Neural crest cell (in vitro differentiated cells): ENCODE measurements around the gene CCND1. TPM values are rescaled to one million over a fixed set of nuclear protein-coding genes. Genes with fewer than 3 reads are reported as not detected.
A peak's percentile ranks its signal among the peaks of the same experiment; 100 is the strongest.

Experiments used
- DNase-seq: peaks from one replicate; pipeline ENCODE4 v3.0.0; 2021; ENCODE audit warnings: low read depth, mixed read lengths, low spot score
- H3K27ac Mint-ChIP-seq: one replicate; pipeline ENCODE4 v1.8.0; 2021; ENCODE audit warnings: mild to moderate bottlenecking, mixed read lengths; ENCODE audit not compliant: unreplicated experiment
- H3K27me3 Mint-ChIP-seq: 2 replicates; pipeline ENCODE4 v1.8.0; 2021; ENCODE audit warnings: low read depth, mild to moderate bottlenecking, mixed read lengths
- H3K36me3 Mint-ChIP-seq: 2 replicates; pipeline ENCODE4 v1.8.0; 2021; ENCODE audit warnings: low read depth, mild to moderate bottlenecking, mixed read lengths
- H3K4me1 Mint-ChIP-seq: 2 replicates; pipeline ENCODE4 v1.8.0; 2021; ENCODE audit warnings: mixed read lengths
- H3K4me3 Mint-ChIP-seq: one replicate; pipeline ENCODE4 v1.8.0; 2021; ENCODE audit warnings: mild to moderate bottlenecking, mixed read lengths
- H3K9me3 Mint-ChIP-seq: 2 replicates; pipeline ENCODE4 v1.8.0; 2021; ENCODE audit warnings: mixed read lengths
- total RNA-seq: library from RNA; stranded (reverse); gene quantifications from 2 replicates; pipeline ENCODE4 v1.2.1, GENCODE V29; 2021
- TF ChIP-seq, protein P1 (sequence below): fragments of 200-600 bp; sonication (generic); conservative IDR thresholded peaks from 2 replicates; pipeline ENCODE4 v1.5.0; 2021; ENCODE audit warnings: antibody characterized with exemption, mild to moderate bottlenecking

The CCND1 gene
- total RNA-seq, 1 donor from 2014 or later, result 350 TPM

DNA sequence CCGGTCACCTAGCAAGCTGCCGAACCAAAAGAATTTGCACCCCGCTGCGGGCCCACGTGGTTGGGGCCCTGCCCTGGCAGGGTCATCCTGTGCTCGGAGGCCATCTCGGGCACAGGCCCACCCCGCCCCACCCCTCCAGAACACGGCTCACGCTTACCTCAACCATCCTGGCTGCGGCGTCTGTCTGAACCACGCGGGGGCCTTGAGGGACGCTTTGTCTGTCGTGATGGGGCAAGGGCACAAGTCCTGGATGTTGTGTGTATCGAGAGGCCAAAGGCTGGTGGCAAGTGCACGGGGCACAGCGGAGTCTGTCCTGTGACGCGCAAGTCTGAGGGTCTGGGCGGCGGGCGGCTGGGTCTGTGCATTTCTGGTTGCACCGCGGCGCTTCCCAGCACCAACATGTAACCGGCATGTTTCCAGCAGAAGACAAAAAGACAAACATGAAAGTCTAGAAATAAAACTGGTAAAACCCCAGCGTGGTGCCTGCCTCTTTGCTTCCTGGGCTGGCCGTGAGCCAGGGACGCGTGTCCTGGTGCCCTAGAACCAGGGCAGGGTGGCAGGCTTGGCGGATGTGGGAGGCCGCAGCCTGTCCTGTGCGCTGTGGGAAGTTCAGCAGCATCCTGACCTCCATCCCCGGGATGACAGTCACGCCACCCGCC, 13.2 kb downstream of the CCND1 start:
- TF ChIP-seq, protein P1, sequence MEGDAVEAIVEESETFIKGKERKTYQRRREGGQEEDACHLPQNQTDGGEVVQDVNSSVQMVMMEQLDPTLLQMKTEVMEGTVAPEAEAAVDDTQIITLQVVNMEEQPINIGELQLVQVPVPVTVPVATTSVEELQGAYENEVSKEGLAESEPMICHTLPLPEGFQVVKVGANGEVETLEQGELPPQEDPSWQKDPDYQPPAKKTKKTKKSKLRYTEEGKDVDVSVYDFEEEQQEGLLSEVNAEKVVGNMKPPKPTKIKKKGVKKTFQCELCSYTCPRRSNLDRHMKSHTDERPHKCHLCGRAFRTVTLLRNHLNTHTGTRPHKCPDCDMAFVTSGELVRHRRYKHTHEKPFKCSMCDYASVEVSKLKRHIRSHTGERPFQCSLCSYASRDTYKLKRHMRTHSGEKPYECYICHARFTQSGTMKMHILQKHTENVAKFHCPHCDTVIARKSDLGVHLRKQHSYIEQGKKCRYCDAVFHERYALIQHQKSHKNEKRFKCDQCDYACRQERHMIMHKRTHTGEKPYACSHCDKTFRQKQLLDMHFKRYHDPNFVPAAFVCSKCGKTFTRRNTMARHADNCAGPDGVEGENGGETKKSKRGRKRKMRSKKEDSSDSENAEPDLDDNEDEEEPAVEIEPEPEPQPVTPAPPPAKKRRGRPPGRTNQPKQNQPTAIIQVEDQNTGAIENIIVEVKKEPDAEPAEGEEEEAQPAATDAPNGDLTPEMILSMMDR, result no peak
- DNase-seq, result no peak
- H3K9me3 Mint-ChIP-seq, result no peaks in the 10 kb centered on the region
- no peak overlapping the region for H3K27ac Mint-ChIP-seq
- H3K4me1 Mint-ChIP-seq, result peaks cover 44% of the 10 kb centered on the region
- H3K4me3 Mint-ChIP-seq, result no peak overlapping the region
- H3K27me3 Mint-ChIP-seq, result peaks cover 21% of the 10 kb centered on the region
- peaks cover 18% of the 10 kb centered on the region for H3K36me3 Mint-ChIP-seq

DNA sequence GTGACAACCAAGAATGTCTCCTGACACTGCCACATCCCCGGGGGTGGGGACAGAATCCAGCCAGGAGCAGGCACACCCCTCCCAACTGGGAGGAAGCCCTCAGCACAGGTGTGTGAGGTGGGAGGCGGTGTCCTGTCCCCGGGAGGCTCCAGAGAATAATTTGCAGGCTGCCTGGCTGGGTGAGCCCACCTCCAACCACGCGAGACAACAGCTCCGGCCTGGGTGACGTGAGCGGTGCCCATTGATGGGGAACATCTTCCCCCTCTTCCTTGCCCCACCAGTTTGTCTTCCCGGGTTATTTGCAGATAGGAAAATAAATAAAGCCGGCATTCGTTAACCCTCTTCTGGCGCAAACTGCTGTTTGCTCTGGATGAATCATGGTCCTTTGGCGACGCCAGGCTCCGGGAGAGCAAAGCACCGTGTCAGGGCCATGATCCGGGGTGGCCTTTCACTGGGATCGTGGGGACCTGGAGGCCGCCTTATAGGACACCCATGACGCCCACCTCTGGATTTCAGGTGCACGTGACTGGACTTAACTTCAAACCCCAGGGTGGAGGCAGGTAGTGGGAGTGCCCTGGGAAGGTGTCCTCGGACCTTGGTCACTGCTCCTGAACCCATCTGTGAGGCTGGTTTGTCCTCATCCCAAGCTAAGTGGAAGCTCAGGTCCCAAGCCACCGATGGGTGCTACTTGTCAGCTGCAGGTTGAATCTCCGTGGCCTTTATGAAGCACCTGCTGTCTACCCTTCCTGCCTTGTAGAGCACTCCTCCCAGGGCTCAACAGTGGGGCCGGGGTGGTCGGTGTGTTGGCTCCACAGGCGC, 13.9 kb downstream of the CCND1 start:
- Mint-ChIP-seq H3K4me1 (peaks cover 51% of the 10 kb centered on the region), H3K4me3 (peak overlapping the region; percentile 41), H3K9me3 (no peaks in the 10 kb centered on the region), H3K27me3 (peaks cover 18% of the 10 kb centered on the region), H3K36me3 (peaks cover 14% of the 10 kb centered on the region), H3K27ac (no peak overlapping the region)
- DNase-seq, result no peak
- TF ChIP-seq, protein P1, result no peak

DNA sequence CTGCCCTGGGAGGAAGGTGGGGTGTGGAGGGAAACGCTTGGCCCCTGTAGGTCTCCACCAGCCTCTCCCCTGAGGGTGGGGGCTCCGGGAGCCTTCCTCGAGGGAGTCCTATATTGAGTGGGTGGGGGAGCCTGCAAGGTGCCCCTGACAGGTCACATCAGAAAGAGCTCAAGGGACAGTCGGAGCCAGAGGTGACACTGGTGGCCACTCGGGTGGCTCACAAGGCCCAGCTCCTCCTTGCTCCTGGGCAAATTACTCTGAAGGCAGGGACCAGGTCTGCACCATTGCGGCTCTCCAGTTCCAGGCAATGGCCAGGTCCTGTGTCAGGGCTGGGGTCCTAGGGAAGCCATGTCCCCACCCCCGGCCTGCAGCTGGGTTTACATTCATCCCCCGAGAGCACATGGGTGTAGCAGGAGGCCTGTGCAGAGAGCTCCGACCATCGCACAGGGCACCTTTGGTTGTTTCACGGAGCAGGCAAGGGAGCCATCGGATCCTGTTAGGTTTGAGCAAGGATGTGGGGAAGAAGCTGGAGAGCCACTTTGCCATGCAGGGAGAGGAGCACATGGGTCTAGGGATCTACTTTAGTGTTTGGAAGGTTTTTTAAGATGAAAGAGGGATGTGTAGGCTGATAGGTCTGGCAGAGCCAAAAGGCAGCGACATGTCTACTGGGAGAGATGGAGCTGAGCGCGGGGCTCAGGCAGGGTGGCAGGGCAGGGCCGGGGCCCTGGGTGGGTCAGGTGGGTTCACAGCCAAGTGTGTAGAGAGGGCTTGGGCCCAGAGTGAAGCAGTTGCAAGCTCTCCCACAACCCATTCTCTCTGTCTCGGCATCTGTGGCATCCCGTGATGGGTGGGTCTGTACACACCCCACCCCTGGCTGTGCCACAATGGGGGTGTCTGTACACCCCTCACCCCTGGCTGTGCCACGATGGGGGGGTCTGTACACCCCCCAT, 14.8 kb downstream of the CCND1 start:
- Mint-ChIP-seq H3K27ac (peak overlapping the region; percentile 86), H3K27me3 (peaks cover 18% of the 10 kb centered on the region), H3K4me1 (peaks cover 54% of the 10 kb centered on the region), H3K9me3 (no peaks in the 10 kb centered on the region), H3K36me3 (peaks cover 14% of the 10 kb centered on the region), H3K4me3 (peak overlapping the region; percentile 60)
- TF ChIP-seq, protein P1, result no peak
- no peak for DNase-seq

DNA sequence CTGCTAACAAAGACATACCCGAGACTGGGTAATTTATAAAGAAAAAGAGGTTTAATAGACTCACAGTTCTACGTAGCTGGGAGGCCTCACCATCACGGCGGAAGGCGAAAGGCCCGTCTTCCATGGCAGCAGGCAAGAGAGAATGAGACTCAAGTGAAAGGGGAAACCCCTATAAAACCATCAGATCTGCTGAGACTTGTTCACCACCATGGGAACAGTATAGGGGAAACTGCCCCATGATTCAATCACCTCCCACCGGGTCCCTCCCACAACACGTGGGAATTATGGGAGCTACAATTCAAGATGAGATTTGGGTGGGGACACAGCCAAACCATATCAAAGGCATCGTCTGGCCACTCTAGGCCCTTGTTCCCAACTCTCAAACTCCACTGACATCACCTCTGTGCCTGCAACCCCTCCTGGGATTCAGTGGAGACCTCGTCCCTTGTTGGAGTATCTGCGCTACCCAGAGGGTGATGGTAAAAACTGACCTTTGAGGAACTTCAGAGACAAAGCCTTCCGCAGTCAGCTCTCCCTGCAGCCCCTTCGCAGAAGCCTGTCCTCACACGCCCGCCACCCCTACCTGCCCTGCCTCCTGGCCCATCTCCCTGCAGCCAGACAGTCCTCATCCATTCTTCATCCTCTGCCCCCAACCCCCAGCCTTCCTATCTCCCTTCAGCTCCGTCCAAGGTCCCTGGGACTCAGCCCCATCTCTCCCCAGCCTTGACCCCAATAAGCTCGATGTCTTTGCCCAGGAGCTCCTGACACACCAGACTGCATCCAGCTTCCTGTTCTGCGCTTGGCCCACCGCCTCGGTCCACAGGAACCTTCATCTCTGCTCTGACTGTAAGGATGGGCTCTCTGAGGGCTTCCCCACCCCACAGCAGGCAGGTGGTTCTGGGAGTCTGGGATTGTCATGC, 15.8 kb downstream of the CCND1 start:
- Mint-ChIP-seq H3K9me3 (no peaks in the 10 kb centered on the region), H3K27ac (peak overlapping the region; percentile 86), H3K36me3 (peaks cover 9% of the 10 kb centered on the region), H3K4me3 (peak overlapping the region; percentile 60), H3K27me3 (peaks cover 18% of the 10 kb centered on the region), H3K4me1 (peaks cover 49% of the 10 kb centered on the region)
- TF ChIP-seq, protein P1, result no peak
- DNase-seq, result no peak
